Progenitor cell of endocrine pancreas (in vitro differentiated cells): ENCODE data around the gene C14orf119. TPM values are rescaled to one million over a fixed set of nuclear protein-coding genes. Genes with fewer than 3 reads are reported as not detected.

Experiments used
- DNase-seq: peaks from one replicate; pipeline ENCODE4 v3.0.0; 2021; ENCODE audit warnings: low spot score; ENCODE audit not compliant: unreplicated experiment
- H3K27ac Mint-ChIP-seq: 2 replicates; pipeline ENCODE4 v1.8.0; 2021; ENCODE audit warnings: mild to moderate bottlenecking, moderate library complexity, mixed read lengths
- H3K27me3 Mint-ChIP-seq: 2 replicates; pipeline ENCODE4 v1.8.0; 2021; ENCODE audit warnings: mixed read lengths
- H3K36me3 Mint-ChIP-seq: 2 replicates; pipeline ENCODE4 v1.8.0; 2022; ENCODE audit warnings: mixed read lengths; ENCODE audit not compliant: insufficient read depth
- H3K4me1 Mint-ChIP-seq: 2 replicates; pipeline ENCODE4 v1.8.0; 2021; ENCODE audit warnings: low read depth, mixed read lengths
- H3K4me3 Mint-ChIP-seq: 2 replicates; pipeline ENCODE4 v1.8.0; 2021; ENCODE audit warnings: low read depth, mild to moderate bottlenecking, moderate library complexity, mixed read lengths
- H3K9me3 Mint-ChIP-seq: 2 replicates; pipeline ENCODE4 v1.8.0; 2021; ENCODE audit warnings: low read depth, mixed read lengths
- CTCF ChIP-seq: fragments of 200-600 bp; sonication (generic); IDR thresholded peaks from one replicate; pipeline ENCODE4 v1.5.0; 2021; ENCODE audit warnings: antibody characterized with exemption, mild to moderate bottlenecking; ENCODE audit not compliant: unreplicated experiment
- total RNA-seq: library from RNA; stranded (reverse); gene quantifications from 2 replicates; pipeline ENCODE4 v1.2.1, GENCODE V29; 2021

C14orf119 gene
- total RNA-seq, 1 donor from 2014 or later: 45.8 TPM

- H3K27ac Mint-ChIP-seq: no peak overlapping the region
- H3K4me1 Mint-ChIP-seq: peaks cover 7% of the 10 kb centered on the region
- no peak overlapping the region for H3K4me3 Mint-ChIP-seq
- no peak for TF ChIP-seq CTCF
- no peaks in the 10 kb centered on the region for H3K9me3 Mint-ChIP-seq
- no peaks in the 10 kb centered on the region for H3K36me3 Mint-ChIP-seq
- no peak for DNase-seq
- H3K27me3 Mint-ChIP-seq: no peaks in the 10 kb centered on the region
Observed at GRCh38 chr14:23141706-23142444, 46.6 kb downstream of the C14orf119 start.

- Mint-ChIP-seq H3K36me3 (no peaks in the 10 kb centered on the region), H3K27me3 (no peaks in the 10 kb centered on the region), H3K27ac (no peak overlapping the region), H3K4me1 (peaks cover 5% of the 10 kb centered on the region), H3K4me3 (no peak overlapping the region), H3K9me3 (no peaks in the 10 kb centered on the region)
- no peak for TF ChIP-seq CTCF
- no peak for DNase-seq
Observed at GRCh38 chr14:23142826-23143225, 47.5 kb downstream of the C14orf119 start.

- Mint-ChIP-seq H3K36me3 (peaks cover 1% of the 10 kb centered on the region), H3K27ac (no peak overlapping the region), H3K27me3 (no peaks in the 10 kb centered on the region), H3K4me1 (no peaks in the 10 kb centered on the region), H3K4me3 (no peak overlapping the region), H3K9me3 (no peaks in the 10 kb centered on the region)
- no peak for TF ChIP-seq CTCF
- no peak for DNase-seq
Observed at GRCh38 chr14:23143911-23144310, 48.6 kb downstream of the C14orf119 start.

GRCh38 chr14:23145794-23146350, 50.6 kb downstream of the C14orf119 start:
- H3K27me3 Mint-ChIP-seq: no peaks in the 10 kb centered on the region
- peaks cover 1% of the 10 kb centered on the region for H3K36me3 Mint-ChIP-seq

More at GRCh38 chr14:23145794-23146350, 50.6 kb downstream of the C14orf119 start:
- Mint-ChIP-seq H3K27ac (no peak overlapping the region), H3K4me1 (no peaks in the 10 kb centered on the region), H3K9me3 (no peaks in the 10 kb centered on the region), H3K4me3 (no peak overlapping the region)
- TF ChIP-seq CTCF: no peak
- DNase-seq: no peak
